ENCODE data around the gene ARL5C.

- no peak for TF ChIP-seq CTCF (IDR thresholded peaks at IDR 0.05)
- TF ChIP-seq POLR2A (IDR thresholded peaks at IDR 0.05): no peak
Measured at GRCh38 chr17:39165178-39165840, 652 bp downstream of the ARL5C start.

Data from thyroid gland (tissue), 4 donors.